Measurements from ENCODE around the gene DTYMK.

Gene DTYMK

DNA sequence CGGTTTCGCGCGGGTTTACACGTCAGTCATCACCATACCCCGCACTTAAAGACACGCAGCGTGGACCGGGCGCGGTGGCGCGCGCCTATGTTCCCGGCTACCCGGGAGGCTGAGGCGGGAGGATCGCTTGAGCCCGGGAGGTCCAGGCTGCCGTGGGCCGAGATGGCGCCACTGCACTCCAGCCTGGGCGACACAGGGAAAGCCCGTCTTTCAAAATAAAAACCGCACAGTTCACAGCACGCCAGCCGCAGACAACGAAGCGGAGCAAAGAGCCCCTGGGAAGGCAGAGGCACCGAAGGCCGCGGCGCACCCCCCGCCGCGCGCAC is 328 bp downstream of the DTYMK start:
- Mint-ChIP-seq H3K4me1 (peaks cover 25% of the 10 kb centered on the region), H3K9me3 (no peaks in the 10 kb centered on the region), H3K27ac (peak overlapping the region; percentile 91), H3K4me3 (peak overlapping the region; percentile 83), H3K27me3 (no peaks in the 10 kb centered on the region), H3K36me3 (peaks cover 33% of the 10 kb centered on the region)
- peak; percentile 32 for ATAC-seq

DNA sequence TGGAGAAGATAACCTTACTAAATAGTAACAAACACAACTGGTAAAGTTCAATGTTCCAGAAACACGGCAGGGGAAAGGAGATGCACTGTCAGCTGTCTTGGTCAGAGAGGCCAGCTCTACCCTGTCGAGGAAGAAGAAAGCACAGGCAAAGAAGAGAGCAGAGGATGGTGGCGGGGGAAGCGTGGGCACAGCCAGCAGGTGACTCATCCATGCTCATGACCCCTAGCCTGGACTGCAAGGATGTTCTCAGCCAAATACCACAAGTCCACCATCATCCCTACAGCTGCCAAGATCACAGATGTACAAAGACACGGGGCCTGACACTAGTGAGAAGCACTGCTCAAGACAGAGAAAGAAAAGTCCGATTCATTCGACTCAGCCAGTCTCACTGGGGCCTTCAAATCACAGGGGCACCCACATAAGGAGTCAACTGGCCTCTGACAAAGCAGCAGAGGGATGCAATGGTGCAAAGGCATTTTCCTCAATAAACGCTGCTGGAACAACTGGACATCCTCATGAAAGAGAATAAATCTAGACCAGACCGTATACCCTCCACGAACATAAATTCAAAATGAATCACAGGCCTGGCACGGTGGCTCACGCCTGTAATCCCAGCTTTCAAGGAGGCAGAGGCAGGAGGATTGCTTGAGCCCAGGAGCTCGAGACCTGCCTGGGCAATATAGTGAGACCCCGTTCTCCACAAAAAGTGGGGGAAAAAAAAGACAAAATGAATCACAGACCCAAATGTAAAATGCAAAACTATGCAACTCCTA is 5.6 kb downstream of the DTYMK start:
- H3K4me1 Mint-ChIP-seq: peaks cover 6% of the 10 kb centered on the region
- H3K27me3 Mint-ChIP-seq: no peaks in the 10 kb centered on the region
- peaks cover 58% of the 10 kb centered on the region for H3K36me3 Mint-ChIP-seq
- H3K4me3 Mint-ChIP-seq: no peak overlapping the region
- H3K27ac Mint-ChIP-seq: no peak overlapping the region
- no peak for ATAC-seq
- no peaks in the 10 kb centered on the region for H3K9me3 Mint-ChIP-seq

GRCh38 chr2:241680044-241680443 is 6.6 kb downstream of the DTYMK start:
- no peak overlapping the region for H3K27ac Mint-ChIP-seq
- no peak overlapping the region for H3K4me3 Mint-ChIP-seq
- H3K9me3 Mint-ChIP-seq: no peaks in the 10 kb centered on the region
- no peaks in the 10 kb centered on the region for H3K27me3 Mint-ChIP-seq
- no peaks in the 10 kb centered on the region for H3K4me1 Mint-ChIP-seq
- no peak for ATAC-seq
- peaks cover 63% of the 10 kb centered on the region for H3K36me3 Mint-ChIP-seq

DNA sequence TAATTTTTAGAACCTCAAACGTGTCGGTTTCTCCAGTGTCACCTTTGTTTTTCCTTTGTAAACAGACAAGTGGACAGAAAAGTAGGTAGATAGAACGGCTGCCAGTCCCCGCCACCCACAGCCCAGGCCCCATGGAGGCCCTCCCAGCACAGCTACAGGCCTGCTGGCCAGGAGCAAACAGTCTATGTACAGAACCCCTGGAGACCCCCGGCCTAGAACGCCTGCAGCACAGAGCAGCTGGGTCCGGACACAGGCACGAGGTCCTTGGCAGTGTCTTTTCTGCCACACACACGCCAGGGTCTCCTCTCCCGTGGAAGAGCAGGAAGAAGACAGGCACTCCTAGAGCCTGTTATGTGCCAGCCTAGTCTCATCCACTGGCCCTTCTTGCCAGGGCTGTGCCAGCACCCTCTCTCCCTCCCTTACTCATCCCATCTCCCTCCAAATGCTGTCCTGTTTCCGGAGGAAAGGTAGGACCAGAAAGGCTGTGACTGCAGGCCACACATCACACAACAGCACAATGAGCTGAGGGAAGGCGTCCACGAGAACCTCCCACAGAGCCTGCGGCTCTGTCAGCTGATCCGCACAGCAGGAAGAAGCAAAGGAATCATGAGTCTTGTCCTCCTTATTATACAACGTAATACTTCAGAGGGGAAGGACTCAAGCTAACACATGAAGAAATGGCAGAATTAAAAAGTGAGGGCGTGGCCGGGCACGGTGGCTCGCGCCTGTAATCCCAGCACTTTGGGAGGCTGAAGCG is 7.7 kb downstream of the DTYMK start:
- Mint-ChIP-seq H3K4me1 (no peaks in the 10 kb centered on the region), H3K9me3 (no peaks in the 10 kb centered on the region), H3K4me3 (no peak overlapping the region), H3K27ac (no peak overlapping the region), H3K36me3 (peaks cover 55% of the 10 kb centered on the region), H3K27me3 (no peaks in the 10 kb centered on the region)
- ATAC-seq: no peak

- H3K4me1 Mint-ChIP-seq: peaks cover 5% of the 10 kb centered on the region
- H3K27ac Mint-ChIP-seq: no peak overlapping the region
- ATAC-seq: no peak
- no peaks in the 10 kb centered on the region for H3K27me3 Mint-ChIP-seq
- H3K9me3 Mint-ChIP-seq: no peaks in the 10 kb centered on the region
- H3K36me3 Mint-ChIP-seq: peaks cover 57% of the 10 kb centered on the region
- H3K4me3 Mint-ChIP-seq: no peak overlapping the region
These were observed 8.3 kb downstream of the DTYMK start for GRCh38 chr2:241678307-241678706.

GRCh38 chr2:241677392-241677791 is 9.2 kb downstream of the DTYMK start:
- Mint-ChIP-seq H3K27me3 (no peaks in the 10 kb centered on the region), H3K36me3 (peaks cover 59% of the 10 kb centered on the region), H3K4me3 (no peak overlapping the region), H3K9me3 (no peaks in the 10 kb centered on the region), H3K4me1 (peaks cover 14% of the 10 kb centered on the region), H3K27ac (no peak overlapping the region)
- no peak for ATAC-seq

GRCh38 chr2:241676665-241677064 is 9.9 kb downstream of the DTYMK start:
- no peak for ATAC-seq
- Mint-ChIP-seq H3K9me3 (no peaks in the 10 kb centered on the region), H3K4me3 (no peak overlapping the region), H3K27me3 (no peaks in the 10 kb centered on the region), H3K27ac (no peak overlapping the region), H3K4me1 (peaks cover 15% of the 10 kb centered on the region), H3K36me3 (peaks cover 59% of the 10 kb centered on the region)

DNA sequence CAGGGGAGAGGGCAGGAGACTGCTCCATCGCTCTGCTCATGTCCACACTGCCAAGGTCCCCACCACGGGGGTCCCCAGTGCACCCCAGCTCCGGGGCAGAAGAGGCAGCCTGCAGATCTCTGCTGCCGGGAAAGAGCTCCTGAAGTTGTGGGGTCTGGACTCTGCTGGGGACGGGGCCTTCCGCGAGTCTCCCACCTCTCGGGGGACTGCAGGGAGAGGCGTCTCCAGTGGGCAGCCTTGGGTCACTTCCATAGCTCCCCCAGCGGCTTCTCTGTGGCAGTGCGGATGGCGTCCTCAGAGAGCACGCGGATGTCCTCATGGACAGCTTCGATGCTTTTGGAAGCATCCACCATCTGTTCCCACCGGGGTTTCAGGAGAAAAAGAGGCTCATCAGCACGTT is 10.7 kb downstream of the DTYMK start:
- no peak overlapping the region for H3K4me3 Mint-ChIP-seq
- H3K36me3 Mint-ChIP-seq: peaks cover 52% of the 10 kb centered on the region
- H3K4me1 Mint-ChIP-seq: peaks cover 15% of the 10 kb centered on the region
- H3K27ac Mint-ChIP-seq: no peak overlapping the region
- H3K9me3 Mint-ChIP-seq: no peaks in the 10 kb centered on the region
- ATAC-seq: no peak
- H3K27me3 Mint-ChIP-seq: no peaks in the 10 kb centered on the region

GRCh38 chr2:241673797-241674725 is 12.6 kb downstream of the DTYMK start:
- Mint-ChIP-seq H3K27me3 (no peaks in the 10 kb centered on the region), H3K4me1 (peaks cover 15% of the 10 kb centered on the region), H3K4me3 (no peak overlapping the region), H3K9me3 (no peaks in the 10 kb centered on the region), H3K36me3 (peaks cover 53% of the 10 kb centered on the region), H3K27ac (peak overlapping the region; percentile 29)
- no peak for ATAC-seq

DNA sequence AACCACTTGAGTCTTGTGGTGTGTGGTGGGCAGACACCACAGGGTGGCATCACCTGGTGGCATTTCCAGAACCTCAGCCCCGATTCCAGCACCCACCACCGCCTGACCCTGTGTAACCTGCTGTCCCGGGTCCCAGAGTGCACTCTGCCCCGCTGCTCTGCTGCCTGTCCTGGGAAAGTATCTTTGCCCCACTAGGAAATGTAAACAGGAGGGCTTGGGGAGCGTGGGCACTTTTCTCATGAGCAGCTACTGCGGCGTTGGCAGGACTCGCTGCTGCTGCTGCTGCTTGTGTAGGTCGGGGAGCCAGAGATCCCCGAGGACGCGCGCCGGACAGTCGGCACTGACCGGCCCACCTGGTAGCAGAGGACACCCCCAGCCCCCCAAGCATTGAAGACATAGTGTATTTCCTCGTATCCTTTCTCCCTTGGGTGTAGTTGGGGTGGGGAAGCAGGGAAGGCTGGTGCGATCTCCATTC is 13.4 kb downstream of the DTYMK start:
- no peak overlapping the region for H3K4me3 Mint-ChIP-seq
- H3K9me3 Mint-ChIP-seq: no peaks in the 10 kb centered on the region
- peak overlapping the region; percentile 29 for H3K27ac Mint-ChIP-seq
- H3K36me3 Mint-ChIP-seq: peaks cover 56% of the 10 kb centered on the region
- H3K27me3 Mint-ChIP-seq: no peaks in the 10 kb centered on the region
- ATAC-seq: no peak
- H3K4me1 Mint-ChIP-seq: peaks cover 15% of the 10 kb centered on the region

- peaks cover 59% of the 10 kb centered on the region for H3K36me3 Mint-ChIP-seq
- peaks cover 15% of the 10 kb centered on the region for H3K4me1 Mint-ChIP-seq
- H3K9me3 Mint-ChIP-seq: no peaks in the 10 kb centered on the region
- H3K27ac Mint-ChIP-seq: no peak overlapping the region
- no peak for ATAC-seq
- no peak overlapping the region for H3K4me3 Mint-ChIP-seq
- H3K27me3 Mint-ChIP-seq: no peaks in the 10 kb centered on the region
These were observed 14.1 kb downstream of the DTYMK start for GRCh38 chr2:241672243-241673188.

GRCh38 chr2:241671457-241672240 is 15.0 kb downstream of the DTYMK start:
- no peaks in the 10 kb centered on the region for H3K9me3 Mint-ChIP-seq
- no peak for ATAC-seq
- peaks cover 15% of the 10 kb centered on the region for H3K4me1 Mint-ChIP-seq
- H3K36me3 Mint-ChIP-seq: peaks cover 61% of the 10 kb centered on the region
- H3K4me3 Mint-ChIP-seq: no peak overlapping the region
- no peak overlapping the region for H3K27ac Mint-ChIP-seq
- no peaks in the 10 kb centered on the region for H3K27me3 Mint-ChIP-seq

DNA sequence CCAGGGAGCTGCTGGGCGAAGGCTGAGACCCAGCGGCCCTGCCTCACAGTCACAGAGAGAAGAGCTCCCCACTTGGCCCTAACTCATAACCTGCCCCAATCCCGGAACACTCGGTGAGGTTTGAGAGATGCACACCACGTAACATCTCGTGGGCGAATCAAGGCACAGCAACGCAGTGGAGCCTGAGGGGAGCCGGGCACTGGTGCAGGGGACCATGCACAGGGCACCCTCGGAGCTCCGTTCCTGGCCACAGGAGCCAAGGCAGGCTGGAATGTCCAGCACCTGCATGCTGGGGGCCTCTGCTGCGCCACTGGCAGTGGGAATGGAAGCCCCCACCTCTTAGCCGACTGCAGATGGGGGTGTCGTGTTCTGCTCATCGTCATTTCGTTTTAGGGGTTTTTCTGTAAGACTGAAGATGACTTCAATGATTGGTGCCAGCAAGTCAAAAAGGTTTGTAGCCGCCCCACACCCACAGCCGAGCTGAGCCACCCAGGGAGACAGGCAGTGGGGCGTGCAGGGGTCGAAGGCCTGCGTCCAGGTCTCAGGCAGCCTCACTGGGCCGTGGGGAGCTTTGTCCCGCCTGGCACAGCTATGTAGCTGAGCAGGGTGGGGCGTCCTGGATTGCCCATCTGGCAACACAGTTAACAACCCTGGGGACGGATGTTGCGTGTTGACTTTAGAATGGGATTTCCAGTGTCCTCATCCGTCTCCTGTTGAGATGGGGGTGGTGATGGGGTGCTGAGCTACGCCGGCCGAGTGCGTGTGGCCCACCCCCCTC is 16.1 kb downstream of the DTYMK start:
- Mint-ChIP-seq H3K36me3 (peaks cover 63% of the 10 kb centered on the region), H3K27ac (no peak overlapping the region), H3K27me3 (no peaks in the 10 kb centered on the region), H3K9me3 (no peaks in the 10 kb centered on the region), H3K4me1 (peaks cover 16% of the 10 kb centered on the region), H3K4me3 (no peak overlapping the region)
- no peak for ATAC-seq

Measured in stimulated activated memory B cell treated with anti-CD40 and anti-IgM and Interleukin-4, amounts not matched to agents 10 μg/mL and 1 μg/mL and 100 μg/mL, for 72 hours (primary cell).